HG02938 (cell line): Measurements from ENCODE around the gene KSR1.

ENCODE experiments used
- ATAC-seq: cut with Tn5 transposase; IDR thresholded peaks from one replicate; pipeline ENCODE4 v1.9.1; 2021; ENCODE audit warnings: mild to moderate bottlenecking, moderate library complexity; ENCODE audit not compliant: unreplicated experiment

KSR1 gene

DNA sequence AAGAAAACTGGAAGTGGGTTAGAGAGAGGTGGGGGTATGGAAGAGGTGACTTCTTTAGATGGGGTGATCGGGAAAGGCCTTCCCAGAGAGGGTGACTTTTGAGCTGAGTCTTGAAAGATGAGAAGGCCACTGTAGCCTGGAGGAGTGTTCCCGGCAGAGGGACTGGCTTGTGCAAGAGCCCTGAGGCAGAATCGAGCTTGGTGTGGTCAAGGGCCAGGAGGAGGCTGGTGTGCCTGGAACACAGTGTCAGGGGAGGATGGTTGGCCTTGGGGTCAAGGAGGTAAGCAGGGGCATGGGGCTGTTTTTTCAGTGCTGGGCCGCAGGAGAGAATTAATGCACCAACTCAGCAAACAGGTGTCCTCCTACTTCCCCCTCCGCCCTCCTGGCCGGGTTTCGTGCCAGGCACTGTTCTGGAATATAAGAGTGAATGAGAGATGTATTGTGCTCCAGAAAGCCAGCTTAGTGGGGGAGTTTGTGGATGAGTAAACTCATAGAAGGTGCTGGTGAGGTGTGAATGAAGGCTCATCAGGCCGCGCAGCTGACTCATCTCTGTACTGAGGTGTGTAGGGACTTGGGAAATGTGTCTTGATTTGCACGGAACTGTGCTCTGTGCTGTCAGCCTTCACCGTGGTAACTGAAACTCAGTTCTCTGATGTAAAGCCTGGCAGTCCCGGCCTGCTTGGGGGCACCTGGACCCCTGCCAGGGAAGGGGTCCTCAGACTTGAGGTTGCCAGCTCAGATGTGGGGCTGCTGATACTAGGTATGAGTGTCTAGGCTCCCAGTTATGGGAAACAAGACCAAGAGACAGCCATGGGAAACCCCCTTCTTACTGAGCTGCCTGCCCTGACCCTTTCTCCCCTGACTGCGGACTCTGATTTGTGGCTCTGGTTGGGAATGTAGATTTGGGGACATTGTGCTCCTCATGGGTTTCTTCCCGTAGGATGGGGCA, 15.3 kb downstream of the KSR1 start:
- ATAC-seq: peak; percentile 72

DNA sequence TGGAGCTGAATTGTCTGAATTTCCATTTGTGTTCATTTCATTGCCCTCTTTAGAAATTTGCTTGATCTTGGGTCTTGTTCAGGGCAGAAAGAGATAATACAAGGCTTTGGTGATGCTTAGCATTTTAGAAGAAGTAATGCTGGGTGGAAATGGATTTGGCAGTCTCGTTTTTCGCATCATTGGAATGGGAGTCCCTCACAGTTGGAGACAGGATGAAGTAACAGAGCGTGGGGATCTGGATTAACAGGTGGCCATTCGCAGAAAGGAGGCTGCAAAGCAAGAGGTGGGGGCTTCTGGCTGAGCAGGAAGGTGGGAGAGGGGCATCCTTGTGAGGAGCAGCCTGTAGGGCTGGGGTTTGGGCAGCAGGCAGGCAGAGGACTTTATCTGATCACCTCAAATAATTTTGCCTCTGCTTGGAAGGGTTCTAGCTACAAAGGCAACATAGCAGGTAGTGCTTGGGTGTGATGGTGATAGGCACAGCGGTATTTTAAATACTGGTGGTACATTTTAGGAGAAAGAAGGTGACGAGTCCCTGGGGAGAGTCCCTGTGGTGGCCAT, 17.0 kb downstream of the KSR1 start:
- no peak for ATAC-seq

DNA sequence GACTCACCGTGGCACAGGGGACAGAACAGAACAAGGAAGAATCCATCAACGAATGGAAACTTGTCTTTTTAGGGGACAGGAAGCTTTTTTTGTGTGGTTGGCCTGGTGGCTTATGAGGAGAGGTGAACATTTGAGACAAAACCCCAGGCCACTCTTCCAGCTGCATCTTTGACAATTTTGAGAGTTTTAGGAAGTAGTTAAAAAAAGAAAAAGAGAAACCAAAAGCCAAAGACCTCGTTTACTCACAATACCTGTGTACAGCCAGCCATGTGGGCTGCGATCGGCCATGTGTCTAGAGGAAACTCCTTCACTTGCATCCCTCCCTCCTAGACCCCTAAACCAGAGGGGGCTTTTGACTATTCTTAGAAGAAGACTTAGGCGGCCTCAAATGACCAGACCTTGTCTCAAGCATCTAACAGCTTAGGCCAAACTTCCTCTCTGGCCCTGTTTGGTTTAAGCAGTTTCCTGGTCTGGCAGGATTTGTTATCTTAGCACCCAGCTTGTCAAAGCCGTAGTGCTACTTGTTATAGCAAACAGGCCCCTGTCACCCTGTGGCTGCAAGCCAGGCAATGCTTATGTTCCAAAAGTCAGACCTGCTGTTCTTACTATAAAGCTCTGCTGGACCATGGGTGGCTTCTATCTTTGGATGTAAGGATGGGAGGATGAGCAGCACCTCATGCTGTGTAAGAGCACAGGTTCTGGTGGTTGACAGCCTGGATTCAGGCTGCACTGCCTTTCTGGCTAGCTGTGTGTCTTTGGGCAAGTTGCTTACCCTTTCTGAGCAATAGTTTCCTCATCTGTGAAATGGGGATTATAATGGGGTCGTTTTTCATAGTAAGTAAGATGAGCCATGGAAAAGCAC, 17.7 kb downstream of the KSR1 start:
- peak; percentile 43 for ATAC-seq

DNA sequence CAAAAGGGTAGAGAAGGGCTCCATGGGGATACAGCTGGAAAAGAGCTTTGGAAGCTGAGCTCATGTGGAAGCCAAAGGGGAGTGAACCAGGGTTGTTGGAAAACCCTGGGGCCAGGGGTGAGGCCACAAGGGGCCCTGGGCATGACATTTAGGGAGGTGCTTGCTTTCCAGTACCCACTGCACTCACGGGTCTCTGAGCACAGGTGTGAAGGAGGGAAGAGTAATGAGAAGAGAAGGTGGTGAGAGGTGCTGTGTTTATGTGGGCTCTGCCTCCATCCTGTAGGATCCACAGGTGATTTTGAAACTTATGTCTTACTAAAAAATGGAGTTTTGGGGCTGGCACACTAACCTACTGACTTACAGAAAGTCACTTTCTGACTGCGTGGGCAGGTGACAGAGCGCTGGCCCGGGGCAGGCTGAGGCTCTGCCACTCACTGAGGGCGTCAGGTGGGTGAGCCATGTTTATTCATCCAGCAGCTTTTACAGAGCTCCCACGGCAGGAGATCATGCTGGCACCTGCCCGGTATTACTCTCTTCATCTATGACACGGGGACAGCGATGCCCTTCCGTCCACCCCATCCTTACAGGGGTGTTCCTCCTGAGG, 18.9 kb downstream of the KSR1 start:
- no peak for ATAC-seq

DNA sequence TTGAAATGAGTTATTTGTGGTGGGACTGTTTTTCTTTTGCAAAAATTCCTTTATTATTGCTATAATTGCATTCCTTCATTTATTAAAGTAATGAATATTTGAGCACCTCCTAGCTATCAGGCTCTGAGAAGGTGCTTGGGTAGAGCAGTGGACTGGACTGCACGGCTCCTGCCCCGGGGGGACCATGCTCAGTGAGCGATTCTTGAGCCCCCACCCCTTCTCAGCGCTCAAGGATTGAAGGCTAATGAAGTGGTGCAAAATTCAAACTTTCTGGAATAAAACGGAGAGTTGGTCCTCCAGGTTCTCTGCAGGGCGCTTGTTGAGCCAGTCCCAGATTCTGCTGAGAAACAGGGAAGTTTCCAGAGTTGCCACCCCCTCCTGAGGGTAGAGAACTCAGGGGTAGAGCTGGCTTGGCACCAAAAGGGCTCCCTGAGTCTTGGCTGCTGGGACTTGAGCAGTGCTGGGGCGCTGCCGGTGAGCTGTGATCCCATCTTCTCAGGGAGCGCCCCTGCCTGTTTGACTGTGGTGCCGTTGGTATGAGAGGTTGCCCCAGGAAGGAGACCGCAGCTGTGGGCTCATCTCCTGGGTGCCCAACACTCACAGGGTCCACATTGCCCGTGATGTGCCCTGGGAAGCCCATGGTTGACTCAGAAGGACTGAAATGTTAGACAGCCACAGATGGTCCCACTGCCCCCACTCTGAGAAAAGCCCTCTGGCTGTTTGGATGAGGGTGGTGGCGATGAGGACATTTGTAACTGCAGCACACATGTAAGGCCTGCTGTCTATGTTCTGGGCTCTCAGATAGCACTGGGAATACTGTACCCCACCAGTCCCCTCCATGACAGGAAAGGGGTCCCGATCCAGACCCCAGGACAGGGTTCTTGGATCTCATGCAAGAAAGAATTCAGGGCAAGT, 20.0 kb downstream of the KSR1 start:
- no peak for ATAC-seq

DNA sequence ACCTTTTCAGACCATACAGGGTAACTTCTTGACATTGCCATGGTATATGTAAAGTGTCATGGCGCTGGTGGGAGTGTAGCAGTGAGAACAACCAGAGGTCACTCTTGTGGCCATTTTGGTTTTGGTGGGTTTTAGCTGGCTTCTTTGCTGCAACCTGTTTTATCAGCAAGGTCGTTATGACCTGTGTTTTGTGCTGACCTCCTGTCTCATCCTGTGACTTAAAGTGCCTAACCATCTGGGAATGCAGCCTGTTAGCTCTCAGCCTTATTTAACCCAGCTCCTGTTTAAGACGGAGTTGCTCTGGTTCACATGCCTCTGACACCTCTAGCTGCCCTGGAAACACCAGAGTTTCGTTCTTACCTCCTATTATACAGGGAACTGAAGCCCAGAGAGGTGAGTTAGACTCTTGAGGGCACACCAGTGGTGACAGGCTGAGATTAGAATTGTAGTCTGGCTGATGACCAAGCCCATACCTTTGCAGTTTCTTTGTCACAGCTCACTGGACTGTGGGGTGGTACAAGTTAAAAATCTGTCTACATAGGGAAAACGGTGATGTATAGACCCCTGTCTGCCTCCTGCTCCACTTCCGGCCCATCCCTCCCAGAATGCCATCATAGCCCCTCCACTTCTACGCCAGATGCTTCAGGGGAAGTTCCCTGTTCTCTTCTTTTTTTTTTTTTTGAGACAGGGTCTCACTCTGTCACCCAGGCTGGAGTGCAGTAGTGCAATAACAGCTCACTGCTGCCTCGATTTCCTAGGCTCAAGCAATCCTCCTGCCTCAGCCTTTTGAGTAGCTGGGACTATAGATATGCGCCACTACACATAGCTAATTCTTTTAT, 21.0 kb downstream of the KSR1 start:
- peak; percentile 29 for ATAC-seq

DNA sequence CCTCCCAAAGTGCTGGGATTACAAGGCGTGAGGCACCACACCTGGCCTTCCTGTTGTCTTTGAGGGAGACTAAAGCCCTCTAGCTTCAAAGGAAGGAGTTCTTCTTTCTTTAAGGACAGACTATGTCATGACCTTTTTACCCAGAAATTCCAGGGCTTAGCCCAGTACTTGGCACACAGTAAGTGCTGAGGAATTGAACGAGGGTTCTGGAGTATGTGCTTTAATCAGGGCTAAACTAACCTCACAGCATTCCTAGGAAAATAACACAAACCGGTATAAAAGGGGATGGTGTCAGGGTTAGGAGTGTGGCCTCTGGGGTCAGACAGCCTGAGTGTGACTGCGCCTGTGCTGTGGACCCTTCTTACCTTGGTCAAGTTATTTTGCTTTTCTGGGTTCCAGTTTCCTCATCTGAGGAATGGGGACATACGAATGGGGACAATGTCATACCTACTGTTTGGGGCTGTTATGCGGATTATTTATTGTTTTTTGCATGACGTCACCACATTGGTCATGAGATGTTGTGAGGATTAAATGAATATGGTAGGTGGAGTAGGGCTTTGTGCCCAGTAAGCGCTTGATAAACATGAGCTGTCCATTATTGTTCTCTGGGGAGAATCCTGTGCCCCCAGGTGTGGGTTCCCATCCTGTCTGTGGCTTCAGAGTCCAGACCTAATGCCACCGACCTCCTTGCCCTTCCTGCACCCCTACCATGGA, 21.9 kb downstream of the KSR1 start:
- no peak for ATAC-seq

DNA sequence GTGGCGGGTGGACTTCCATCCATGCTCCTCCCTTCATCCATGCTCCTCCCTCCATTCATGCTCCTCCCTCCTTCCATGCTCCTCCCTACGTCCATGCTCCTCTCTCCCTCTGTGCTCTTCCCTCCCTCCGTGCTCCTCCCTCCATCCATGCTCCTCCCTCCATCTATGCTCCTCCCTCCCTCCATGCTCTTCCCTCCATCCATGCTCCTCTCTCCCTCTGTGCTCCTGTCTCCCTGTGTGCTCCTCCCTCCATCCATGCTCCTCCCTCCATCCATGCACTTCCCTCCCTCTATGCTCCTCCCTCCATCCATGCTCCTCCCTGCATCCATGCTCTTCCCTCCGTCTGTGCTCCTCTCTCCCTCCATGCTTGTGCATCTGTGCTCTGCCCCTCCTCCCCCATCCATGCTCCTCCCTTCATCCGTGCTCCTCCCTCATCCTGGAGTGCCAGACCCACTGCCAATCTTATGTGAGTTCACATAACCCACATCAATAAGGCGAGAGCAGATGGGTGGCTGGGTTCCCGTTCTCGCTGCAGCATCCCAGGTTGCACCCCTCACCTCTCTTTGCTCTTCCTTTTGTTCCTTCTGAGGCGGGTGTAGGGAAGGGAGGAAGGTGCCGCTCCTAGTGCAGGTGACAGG, 22.8 kb downstream of the KSR1 start:
- ATAC-seq: no peak

DNA sequence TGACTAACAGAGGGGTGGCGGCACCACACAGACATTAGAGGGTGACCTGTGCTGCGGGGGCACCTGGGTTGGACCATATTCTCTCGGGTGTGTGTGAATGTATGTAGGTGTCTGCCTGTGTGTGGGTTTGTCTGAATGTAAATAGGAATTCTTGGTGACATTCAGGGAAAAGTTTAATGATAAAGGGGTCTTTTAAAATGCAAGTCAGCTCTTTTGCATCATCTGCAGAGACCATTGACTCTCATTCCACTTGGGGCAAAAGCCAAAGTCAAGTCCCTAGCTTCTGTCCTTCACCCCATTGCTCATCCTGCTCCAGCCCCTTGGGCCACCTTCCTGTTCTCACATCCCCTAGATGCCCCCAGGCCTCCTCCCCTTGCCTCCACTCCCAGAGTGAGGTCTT, 23.6 kb downstream of the KSR1 start:
- ATAC-seq: no peak

DNA sequence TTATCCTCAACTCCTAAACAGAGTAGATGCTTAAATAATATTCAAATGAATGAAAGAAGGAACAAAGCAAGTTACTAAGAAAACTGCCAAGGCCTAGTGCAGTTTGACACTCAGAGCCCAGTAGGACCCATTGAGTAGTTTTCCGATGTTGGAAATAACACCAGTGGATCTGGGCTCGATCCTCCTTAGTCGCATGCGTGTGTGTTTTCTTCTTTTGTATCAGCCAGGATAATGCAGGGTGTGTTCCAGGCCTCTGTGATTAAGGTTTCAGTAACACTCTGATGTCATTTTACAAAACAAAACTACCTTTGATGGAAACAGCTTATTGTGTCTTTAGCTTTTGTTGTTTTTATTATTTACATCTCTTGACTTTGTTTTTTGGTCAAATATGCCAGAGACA, 24.5 kb downstream of the KSR1 start:
- no peak for ATAC-seq

DNA sequence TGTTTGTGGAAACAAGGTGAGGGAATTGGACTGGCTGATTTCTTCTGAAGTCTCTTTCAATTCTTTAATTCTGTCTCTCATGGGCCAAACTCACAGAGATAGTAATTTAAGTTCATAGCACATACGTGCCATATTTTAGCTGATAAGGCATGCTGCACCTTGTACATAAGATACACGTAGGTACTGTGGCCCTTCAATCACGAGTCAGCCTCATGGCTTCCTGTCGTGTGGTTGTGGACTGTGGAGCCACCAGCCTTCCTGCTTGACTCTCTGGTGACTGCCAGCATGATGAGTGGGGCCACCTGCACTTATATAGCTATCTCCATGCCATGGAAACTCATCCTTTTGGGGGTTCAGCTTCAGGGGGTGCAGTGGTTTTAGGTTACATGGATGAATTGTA, 25.1 kb downstream of the KSR1 start:
- ATAC-seq: no peak

DNA sequence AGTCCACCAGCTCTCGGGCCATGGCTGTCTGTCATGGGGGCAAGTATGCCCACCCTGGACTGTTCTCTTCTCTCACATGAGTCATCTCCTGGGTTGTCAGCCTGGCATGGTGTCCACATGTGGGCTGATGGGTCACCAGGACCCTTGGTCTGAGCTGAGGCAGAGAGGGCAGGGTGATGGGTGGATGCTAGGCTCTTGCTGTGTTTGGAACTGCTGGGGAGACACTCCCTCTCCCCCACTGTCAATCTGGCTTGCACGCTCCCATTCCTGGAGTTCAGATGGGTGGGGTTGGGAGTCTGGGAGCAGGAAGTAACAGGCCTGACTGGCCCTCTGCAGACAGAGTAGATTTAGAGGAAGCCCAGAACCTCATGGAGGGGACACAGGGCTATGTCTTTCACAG, 28.9 kb downstream of the KSR1 start:
- no peak for ATAC-seq

DNA sequence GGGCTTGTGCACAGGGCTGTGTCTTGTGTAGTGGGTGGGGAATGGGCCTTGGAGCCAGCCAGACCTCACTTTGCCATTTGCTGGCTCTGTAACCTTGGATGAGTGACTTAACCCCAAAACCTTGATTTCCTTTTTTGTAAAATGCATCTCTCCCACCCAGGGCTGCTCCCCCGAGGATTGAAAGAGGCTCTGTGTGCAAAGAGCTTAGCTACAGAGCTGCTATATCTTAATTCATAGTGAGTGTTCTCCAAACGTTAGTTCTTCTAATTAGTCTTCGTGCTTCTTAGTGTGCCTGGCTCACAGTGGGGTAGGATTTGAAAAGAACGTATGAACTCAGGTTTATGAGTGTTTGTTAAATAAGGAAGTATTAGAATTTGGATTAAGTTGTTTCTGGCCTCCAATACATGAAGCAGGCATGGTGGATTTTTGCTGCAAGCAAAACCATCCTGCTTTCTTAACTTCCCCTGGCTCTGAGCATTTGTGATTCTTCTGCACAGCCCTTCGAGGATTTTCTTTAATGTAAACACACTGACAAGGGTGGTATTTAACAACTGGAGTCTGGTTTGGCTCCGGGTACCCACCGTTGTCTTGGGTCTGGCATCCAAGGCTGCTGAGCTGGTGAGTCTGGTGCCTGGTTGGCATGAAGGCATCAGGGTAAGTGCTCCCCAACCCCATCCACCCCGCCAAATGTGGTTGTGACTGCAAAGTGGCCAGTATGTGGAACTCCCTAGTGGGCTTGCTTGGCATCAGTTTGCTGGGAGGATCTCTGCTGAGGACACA, 29.7 kb downstream of the KSR1 start:
- ATAC-seq: no peak

DNA sequence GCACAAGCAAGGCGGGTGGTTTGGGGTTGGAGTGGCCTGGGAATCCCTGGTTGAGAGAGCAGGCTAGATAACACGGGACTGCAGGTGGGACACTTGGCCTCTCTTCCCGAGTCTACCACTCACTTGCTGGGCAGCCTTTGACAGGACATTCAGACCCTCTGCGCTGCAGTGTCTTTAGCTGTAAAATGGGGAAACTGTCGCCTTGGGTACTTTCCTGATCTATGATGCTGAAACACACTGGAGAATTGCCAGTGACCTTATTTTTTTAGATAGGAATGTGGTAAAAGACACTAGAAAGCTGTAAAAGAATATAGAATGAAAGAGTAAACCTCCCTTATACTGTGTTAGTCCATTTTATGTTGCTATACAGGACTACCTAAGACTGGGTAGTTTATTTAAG, 30.5 kb downstream of the KSR1 start:
- ATAC-seq: no peak

DNA sequence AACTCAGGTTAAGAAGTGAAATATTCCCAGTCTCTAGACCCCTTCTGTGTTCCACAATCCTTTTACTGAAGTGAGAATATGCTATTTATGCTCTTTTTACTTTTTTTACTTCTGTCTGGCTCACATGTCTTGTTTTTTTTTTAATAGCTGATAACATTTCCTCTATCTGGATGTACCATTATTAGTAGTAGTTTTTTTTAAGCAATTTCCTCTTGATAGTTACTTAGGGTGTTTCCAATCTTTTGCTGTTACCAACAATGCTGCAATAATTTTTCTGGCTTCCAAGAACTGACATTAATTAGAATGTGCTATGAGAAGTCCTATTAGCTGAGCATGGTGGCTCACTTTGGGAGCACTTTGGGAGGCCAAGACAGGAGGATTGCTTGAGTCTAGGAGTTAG, 32.0 kb downstream of the KSR1 start:
- ATAC-seq: no peak

DNA sequence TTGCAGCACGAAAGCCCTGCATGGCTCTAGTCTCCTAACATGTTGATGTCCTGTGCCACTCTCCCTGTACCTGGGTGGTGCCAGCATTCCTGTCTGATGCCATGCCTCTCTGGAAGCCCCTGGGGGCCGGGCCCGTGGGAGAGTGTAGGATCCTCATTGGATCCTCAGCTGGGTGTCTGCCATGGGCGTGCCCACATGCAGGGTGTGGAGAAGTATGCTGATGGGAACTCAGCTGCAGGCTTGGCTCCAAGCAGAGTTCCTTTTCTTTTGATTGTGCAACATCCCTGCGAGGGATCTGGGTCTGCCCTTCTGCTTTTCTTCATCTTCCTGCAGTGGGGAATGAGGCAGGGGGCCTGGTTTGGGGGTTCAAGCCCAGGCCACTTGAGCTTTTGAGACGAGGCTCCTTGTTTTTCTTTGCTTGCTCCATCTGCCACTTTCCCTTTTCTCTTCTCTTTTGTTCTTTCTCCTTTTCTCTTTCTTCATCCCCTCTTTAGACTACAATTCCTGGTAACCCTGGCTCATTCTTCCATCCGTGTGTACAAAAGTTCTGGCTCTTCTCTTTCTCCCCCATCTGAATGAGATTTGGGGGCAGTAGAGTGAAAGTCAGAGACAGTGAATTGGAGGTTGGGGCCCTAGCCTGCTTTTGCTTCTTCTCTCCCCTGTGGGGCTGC, 32.9 kb downstream of the KSR1 start:
- ATAC-seq: no peak

DNA sequence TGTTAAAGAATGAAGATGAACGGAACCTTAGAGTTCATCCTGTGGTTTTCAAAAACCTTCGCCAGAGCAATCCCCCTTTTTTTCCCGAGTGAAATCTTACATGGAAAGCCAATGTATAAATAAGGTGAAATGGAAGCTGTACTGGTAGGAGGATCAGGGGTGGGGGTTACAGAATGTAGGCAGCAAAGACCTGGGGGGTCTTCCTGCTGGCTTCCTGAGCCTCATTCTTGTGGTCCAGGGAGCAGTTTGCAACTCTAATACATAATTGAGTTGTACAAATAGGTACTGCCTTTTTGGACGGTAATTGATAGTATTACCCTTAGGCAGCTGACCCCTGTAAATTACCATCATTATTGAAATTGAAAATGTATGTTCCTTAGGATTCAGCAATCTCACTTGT, 34.1 kb downstream of the KSR1 start:
- no peak for ATAC-seq
